Left ventricle myocardium inferior (tissue), 1 donor: ENCODE results near the gene FSIP1. TPM values are rescaled to one million over a fixed set of nuclear protein-coding genes. Genes with fewer than 3 reads are reported as not detected.

Experiments used
- DNase-seq: peaks from one replicate; pipeline ENCODE4 v3.0.0-alpha.2; 2020
- H3K27ac ChIP-seq: fragments of 200-600 bp; replicated peaks from 2 replicates; pipeline ENCODE4 v1.8.0; 2021
- H3K27me3 ChIP-seq: fragments of 200-600 bp; 2 replicates; pipeline ENCODE4 v1.8.0; 2021; ENCODE audit warnings: low read depth
- H3K36me3 ChIP-seq: fragments of 200-600 bp; 2 replicates; pipeline ENCODE4 v1.8.0; 2021
- H3K4me1 ChIP-seq: fragments of 200-600 bp; 2 replicates; pipeline ENCODE4 v1.8.0; 2021
- H3K4me3 ChIP-seq: fragments of 200-600 bp; 2 replicates; pipeline ENCODE4 v1.8.0; 2021; ENCODE audit warnings: mild to moderate bottlenecking, moderate library complexity
- H3K9me3 ChIP-seq: fragments of 200-600 bp; replicated peaks from 2 replicates; pipeline ENCODE4 v1.8.0; 2021
- intact Hi-C: fragments of 100-400 bp; cut with micrococcal nuclease; formaldehyde crosslinking; loops from one replicate; pipeline ENCODE4 v1.11.0; 2022
- total RNA-seq: library from RNA; stranded (reverse); fragmentation: NEBNext Ultra II Directional; extraction: Animal tissue kit (Norgen Biotek cat#: 25700); gene quantifications from one replicate; pipeline ENCODE4 v1.2.1, GENCODE V29; 2021
- TF ChIP-seq, protein P1 (sequence below): fragments of 200-600 bp; IDR thresholded peaks from 2 replicates; pipeline ENCODE4 v1.8.0; 2021; ENCODE audit warnings: antibody characterized with exemption, mild to moderate bottlenecking, borderline replicate concordance
- donor health status: DM: no; HTN: yes; CAD: no; lungs with severe emphysema.

The FSIP1 gene
- total RNA-seq, 1 donor from 2014 or later = 1.2 TPM

DNA sequence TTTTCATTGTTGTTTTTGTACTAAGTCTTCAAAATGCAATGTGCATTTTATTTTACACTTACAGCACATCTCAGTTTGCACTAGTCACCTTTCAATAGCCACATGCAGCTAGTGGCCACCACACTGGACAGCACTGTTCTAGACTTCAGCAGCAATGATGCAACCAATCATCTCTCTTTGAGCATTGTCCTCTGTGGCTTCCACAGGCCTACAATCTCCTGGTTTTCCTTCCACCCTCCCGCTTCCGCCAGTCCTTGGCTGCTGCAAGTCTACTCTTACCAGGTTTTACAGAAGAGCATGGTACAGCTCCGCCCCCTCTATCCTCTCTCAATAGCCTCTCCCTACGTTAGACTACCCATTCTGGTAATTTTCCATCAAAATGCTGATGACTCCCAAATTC is 25.1 kb upstream of the FSIP1 start:
- no peaks in the 10 kb centered on the region for H3K9me3 ChIP-seq
- no peak overlapping the region for H3K4me3 ChIP-seq
- intact Hi-C loops = no loop called here
- no peak for DNase-seq
- no peaks in the 10 kb centered on the region for H3K4me1 ChIP-seq
- TF ChIP-seq, protein P1, sequence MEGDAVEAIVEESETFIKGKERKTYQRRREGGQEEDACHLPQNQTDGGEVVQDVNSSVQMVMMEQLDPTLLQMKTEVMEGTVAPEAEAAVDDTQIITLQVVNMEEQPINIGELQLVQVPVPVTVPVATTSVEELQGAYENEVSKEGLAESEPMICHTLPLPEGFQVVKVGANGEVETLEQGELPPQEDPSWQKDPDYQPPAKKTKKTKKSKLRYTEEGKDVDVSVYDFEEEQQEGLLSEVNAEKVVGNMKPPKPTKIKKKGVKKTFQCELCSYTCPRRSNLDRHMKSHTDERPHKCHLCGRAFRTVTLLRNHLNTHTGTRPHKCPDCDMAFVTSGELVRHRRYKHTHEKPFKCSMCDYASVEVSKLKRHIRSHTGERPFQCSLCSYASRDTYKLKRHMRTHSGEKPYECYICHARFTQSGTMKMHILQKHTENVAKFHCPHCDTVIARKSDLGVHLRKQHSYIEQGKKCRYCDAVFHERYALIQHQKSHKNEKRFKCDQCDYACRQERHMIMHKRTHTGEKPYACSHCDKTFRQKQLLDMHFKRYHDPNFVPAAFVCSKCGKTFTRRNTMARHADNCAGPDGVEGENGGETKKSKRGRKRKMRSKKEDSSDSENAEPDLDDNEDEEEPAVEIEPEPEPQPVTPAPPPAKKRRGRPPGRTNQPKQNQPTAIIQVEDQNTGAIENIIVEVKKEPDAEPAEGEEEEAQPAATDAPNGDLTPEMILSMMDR = no peak
- no peak overlapping the region for H3K27ac ChIP-seq
- H3K36me3 ChIP-seq = no peaks in the 10 kb centered on the region
- peaks cover 4% of the 10 kb centered on the region for H3K27me3 ChIP-seq

DNA sequence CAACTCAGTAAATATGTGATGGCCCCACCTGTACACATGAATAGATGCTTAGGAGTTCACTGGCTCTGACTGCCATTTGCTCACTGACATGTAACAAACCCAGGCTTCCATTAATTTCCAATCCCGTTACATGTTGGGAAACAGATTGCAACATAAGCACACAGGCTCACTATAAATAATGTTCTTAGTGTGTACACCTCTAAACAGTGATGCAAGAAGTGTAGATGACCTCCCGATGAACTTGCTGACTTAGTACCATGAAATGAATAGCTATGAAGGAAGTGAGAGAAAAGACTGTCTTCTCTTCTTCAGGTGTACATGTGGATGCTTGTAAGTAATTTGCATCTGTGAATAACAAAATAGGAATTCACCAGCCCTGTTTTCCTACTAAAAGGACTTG is 21.4 kb upstream of the FSIP1 start:
- intact Hi-C loops = no loop called here
- no peak for DNase-seq
- H3K27ac ChIP-seq = no peak overlapping the region
- no peaks in the 10 kb centered on the region for H3K9me3 ChIP-seq
- TF ChIP-seq, protein P1 = no peak
- no peaks in the 10 kb centered on the region for H3K36me3 ChIP-seq
- no peaks in the 10 kb centered on the region for H3K27me3 ChIP-seq
- H3K4me1 ChIP-seq = no peaks in the 10 kb centered on the region
- H3K4me3 ChIP-seq = no peak overlapping the region

DNA sequence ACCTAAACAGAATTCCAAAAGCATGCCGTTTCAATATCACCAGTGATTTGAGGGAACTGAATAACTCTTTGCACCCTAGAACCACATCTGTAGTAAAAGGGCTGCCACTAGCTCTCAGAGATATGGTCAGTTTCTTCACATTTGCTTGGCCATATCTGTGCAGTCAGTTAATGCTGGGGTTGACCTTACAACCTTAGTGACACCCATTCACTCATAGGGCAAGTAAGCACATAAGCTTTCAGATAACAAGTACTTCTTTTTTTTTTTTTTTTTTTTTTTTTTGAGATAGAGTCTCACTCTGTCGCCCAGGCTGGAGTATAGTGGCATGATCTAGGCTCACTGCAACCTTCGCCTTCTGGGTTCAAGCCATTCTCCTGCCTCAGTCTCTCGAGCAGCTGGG is 20.4 kb upstream of the FSIP1 start:
- Histone ChIP-seq H3K27ac (no peak overlapping the region), H3K36me3 (no peaks in the 10 kb centered on the region), H3K27me3 (no peaks in the 10 kb centered on the region), H3K9me3 (no peaks in the 10 kb centered on the region), H3K4me3 (no peak overlapping the region), H3K4me1 (no peaks in the 10 kb centered on the region)
- DNase-seq = no peak
- intact Hi-C loops = no loop called here
- TF ChIP-seq, protein P1 = no peak

DNA sequence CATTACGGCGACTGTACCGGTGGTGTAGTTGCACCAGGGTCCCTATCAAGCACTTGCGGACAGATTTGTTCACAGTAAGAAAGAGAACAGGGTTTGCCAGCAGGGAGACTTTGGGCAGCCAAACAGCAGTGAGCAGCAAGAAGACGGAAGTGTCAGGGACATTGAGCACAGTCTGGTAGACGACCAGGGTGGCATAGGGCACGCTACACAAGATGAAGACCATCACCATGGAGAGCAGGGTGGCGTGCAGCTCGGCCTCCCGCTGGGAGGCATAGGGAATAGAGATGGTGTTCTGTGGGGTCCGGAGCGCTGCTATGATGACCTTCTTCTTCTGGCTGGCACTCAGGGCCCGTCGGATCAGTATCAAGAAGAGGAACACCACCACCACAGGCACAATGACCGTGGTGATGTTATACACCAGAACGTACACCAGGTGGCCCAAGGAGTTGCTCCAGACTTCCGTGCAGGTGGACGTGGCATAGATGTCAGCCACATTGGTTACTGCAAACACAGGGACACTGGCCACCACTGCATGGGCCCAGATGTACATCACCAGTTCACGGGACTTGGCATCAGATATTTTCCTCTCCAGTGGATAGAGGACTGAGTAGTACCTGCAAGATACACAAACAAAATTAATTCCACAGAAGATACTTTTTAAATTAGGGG is 19.1 kb upstream of the FSIP1 start:
- no peak for DNase-seq
- intact Hi-C loops = no loop called here
- no peak overlapping the region for H3K4me3 ChIP-seq
- no peak overlapping the region for H3K27ac ChIP-seq
- H3K27me3 ChIP-seq = no peaks in the 10 kb centered on the region
- no peaks in the 10 kb centered on the region for H3K36me3 ChIP-seq
- no peaks in the 10 kb centered on the region for H3K4me1 ChIP-seq
- no peaks in the 10 kb centered on the region for H3K9me3 ChIP-seq
- TF ChIP-seq, protein P1 = peak; percentile 28

DNA sequence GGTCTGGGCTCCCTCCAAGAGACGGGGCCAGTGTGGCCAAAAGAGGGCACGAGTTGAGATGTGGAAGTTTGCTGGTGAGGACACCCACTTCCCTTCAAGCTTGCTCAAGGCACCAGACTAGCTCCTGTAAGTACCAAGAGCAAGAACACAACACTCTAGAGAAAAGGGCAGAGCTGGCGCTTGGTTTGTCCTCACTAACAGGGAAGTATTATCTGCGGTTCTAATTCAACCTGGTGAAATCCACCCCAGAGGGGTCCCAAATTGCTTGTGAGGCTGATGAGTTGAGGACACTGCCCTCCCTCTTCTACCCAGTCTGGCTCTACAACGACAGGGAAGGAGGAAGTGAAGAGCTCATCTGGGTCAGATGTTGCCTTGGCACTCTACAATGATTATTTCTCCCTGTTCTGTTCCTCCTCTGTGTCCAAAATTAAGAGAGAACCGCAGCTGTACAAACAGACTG is 16.9 kb upstream of the FSIP1 start:
- Histone ChIP-seq H3K4me1 (no peaks in the 10 kb centered on the region), H3K36me3 (no peaks in the 10 kb centered on the region), H3K9me3 (no peaks in the 10 kb centered on the region), H3K27ac (no peak overlapping the region), H3K4me3 (no peak overlapping the region), H3K27me3 (no peaks in the 10 kb centered on the region)
- intact Hi-C loops = no loop called here
- TF ChIP-seq, protein P1 = no peak
- DNase-seq = no peak

DNA sequence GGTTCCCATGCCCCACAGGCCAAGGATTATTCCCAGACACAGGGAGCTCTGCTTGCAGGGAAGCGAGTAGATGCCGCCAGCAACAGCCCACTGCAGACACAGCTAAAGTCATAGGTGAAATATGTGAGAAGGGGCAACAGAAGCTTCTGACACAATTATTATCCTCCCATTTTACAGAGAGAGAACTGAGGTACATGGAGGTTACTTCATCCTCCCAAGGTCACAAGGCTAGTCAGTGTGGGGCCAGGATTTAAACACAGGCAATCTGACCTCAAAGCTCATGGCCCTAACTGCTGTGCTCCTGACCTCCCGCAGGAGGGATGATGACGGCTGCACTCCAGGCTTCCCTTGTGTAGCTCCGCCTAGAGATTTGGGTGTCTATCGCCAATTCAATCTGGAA is 15.7 kb upstream of the FSIP1 start:
- TF ChIP-seq, protein P1 = no peak
- intact Hi-C loops = no loop called here
- H3K27ac ChIP-seq = no peak overlapping the region
- no peak for DNase-seq
- H3K9me3 ChIP-seq = no peaks in the 10 kb centered on the region
- no peaks in the 10 kb centered on the region for H3K36me3 ChIP-seq
- no peaks in the 10 kb centered on the region for H3K27me3 ChIP-seq
- H3K4me1 ChIP-seq = no peaks in the 10 kb centered on the region
- no peak overlapping the region for H3K4me3 ChIP-seq
